C4-2B (cell line): ENCODE measurements around the gene IQGAP2.

ENCODE experiments used
- CTCF ChIP-seq: fragments of 450-650 bp; conservative IDR thresholded peaks from 2 replicates; pipeline ENCODE4 v1.5.1; 2017; ENCODE audit warnings: mild to moderate bottlenecking
- ZFX ChIP-seq: fragments of 450-650 bp; IDR thresholded peaks from 2 replicates; pipeline ENCODE4 v1.6.1; 2017

DNA sequence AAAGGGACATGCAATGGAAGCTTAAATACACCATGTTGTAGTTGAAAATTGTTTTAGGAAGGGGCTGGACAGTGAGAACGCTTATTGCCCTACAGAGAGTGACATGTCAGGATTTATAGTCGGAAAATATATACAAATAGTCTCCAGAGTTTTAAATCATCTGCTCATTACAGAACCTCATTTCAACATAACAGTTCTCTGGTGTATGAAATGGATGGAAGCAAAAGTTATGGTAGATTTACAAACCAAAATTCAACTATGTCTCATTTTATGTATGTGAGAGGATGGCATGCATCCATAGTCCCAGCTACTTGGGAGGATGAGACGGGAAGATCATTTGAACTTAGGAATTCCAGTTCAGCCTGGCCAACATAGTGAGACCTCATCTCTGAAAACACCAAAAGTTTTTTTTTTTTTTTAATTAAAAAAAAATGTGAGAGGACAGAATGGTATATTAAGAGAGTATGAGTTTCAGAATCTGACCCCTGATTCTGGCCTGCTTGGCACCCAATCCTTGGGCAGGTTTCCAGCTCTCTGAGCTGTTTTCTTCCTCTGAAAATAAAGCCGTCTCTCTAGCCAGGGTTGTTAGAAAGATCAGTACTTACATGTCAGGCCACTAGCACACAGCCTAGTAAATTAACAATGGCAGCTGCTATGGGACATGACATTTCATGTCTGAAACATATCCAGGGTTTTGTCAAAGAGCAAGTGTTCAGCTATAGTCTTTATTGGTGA lies 40.1 kb downstream of the IQGAP2 start:
- TF ChIP-seq CTCF (no peak), ZFX (no peak)
